GM12864 (cell line): ENCODE data around the gene LACTBL1.

Experiments used
- DNase-seq: peaks from one replicate; pipeline ENCODE4 v3.0.0-alpha.2; 2011; ENCODE audit warnings: low read depth
- H3K4me3 ChIP-seq: 2 replicates; pipeline ENCODE4 v1.5.1; 2011; ENCODE audit warnings: mild to moderate bottlenecking, low read depth, low read length, control low read depth
- TF ChIP-seq, protein P1 (sequence below): IDR thresholded peaks from 2 replicates; pipeline ENCODE4 v1.5.1; 2011; ENCODE audit warnings: low read depth, mild to moderate bottlenecking, moderate library complexity, low read length, control low read depth, inconsistent platforms; ENCODE audit errors: missing control alignments

Gene LACTBL1

DNA sequence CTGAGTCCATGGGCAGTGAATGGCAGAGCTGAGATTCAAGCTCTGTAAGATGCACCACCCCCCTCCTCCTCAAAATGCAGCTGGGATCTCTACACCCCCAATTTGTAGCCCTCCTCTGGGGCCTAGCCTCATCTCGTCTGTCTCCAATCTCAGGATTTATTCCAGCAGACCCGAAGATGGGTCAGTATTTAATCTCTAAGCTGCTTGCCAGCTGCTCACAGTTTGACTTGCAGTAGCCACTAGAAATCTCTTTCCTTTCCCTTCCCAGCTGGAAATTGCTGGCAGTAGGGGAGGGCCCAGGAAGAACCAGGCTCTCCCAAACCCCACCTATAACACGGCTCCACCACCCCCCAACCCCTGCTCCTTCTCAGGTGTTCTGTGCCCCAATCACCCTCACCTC, 1.5 kb downstream of the LACTBL1 start:
- no peak for DNase-seq
- TF ChIP-seq, protein P1, sequence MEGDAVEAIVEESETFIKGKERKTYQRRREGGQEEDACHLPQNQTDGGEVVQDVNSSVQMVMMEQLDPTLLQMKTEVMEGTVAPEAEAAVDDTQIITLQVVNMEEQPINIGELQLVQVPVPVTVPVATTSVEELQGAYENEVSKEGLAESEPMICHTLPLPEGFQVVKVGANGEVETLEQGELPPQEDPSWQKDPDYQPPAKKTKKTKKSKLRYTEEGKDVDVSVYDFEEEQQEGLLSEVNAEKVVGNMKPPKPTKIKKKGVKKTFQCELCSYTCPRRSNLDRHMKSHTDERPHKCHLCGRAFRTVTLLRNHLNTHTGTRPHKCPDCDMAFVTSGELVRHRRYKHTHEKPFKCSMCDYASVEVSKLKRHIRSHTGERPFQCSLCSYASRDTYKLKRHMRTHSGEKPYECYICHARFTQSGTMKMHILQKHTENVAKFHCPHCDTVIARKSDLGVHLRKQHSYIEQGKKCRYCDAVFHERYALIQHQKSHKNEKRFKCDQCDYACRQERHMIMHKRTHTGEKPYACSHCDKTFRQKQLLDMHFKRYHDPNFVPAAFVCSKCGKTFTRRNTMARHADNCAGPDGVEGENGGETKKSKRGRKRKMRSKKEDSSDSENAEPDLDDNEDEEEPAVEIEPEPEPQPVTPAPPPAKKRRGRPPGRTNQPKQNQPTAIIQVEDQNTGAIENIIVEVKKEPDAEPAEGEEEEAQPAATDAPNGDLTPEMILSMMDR = no peak
- no peak overlapping the region for H3K4me3 ChIP-seq

DNA sequence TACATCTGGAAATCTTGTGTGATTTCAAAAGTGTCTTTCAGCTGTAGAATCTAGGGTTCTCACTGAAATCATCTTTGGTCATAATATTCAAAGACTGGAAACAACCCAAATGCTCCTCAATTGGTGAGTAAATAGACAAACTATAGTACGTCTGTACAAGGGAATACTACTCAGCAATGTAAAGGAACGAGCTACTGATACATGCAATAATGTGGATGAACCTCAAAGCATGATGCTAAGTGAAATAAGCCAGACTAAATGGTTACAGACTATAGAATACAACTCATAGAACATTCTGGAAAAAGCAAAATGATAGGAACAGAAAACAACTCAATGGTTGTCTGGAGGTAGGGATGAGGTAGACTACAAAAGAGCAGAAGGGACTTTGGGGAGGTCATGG, 2.6 kb downstream of the LACTBL1 start:
- TF ChIP-seq, protein P1 = no peak
- no peak for DNase-seq
- no peak overlapping the region for H3K4me3 ChIP-seq

DNA sequence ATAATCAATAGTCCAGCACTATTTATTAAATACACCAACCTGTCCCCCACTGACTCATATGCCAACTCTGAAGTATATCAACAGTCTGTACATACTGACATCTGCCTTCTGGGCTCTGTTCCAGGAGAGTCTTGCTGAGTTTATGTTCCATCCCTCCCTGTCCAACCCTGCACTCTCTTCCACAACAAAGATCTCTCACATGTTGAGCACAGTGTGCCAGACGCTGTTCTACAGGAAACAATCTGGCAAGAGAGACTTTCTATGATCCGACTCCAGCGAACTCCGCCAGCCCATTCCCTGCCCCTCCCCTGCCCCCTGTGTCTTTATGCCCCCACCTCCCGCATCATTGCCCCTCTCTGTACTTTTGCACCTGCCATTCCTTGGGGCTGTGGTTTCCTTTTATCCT, 3.4 kb downstream of the LACTBL1 start:
- H3K4me3 ChIP-seq = no peak overlapping the region
- TF ChIP-seq, protein P1 = no peak
- no peak for DNase-seq

DNA sequence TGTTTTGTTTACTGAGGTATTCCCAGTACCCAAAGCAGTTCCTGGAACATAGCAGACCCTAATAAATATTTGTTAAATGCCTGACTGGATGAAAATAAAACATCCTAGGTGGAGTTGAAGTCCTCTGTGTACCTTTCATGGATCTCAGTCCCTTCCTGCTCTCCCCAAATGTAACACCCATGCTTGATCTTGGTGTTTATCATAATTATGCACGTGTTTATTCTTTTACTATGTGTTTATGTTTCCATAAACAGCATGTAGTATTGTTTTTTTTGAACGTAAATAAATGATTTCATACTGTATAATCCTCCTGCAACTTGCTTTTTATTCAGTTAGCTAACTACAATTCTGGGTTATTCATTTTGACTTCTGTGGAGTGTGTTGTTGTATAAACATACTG, 4.8 kb downstream of the LACTBL1 start:
- TF ChIP-seq, protein P1 = no peak
- no peak overlapping the region for H3K4me3 ChIP-seq
- no peak for DNase-seq

DNA sequence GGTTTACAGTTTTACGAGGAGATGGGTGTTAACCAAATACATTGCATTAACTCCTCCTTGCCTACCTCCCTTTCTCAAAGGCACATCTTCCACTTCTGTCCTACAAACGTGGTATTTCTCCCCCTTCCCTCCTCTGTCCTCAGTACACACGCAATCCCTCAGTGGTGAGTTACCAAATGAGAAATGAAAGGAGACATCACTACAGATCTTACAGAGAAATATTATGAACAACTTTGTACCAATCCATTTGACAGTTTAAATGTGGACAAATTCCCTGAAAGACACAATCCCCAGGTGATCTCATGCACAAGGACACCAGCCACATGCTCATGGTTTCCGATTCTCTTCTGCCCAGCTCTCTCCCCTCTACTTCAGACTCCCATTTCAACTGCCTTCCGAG, 6.4 kb downstream of the LACTBL1 start:
- H3K4me3 ChIP-seq = no peak overlapping the region
- TF ChIP-seq, protein P1 = no peak
- no peak for DNase-seq

DNA sequence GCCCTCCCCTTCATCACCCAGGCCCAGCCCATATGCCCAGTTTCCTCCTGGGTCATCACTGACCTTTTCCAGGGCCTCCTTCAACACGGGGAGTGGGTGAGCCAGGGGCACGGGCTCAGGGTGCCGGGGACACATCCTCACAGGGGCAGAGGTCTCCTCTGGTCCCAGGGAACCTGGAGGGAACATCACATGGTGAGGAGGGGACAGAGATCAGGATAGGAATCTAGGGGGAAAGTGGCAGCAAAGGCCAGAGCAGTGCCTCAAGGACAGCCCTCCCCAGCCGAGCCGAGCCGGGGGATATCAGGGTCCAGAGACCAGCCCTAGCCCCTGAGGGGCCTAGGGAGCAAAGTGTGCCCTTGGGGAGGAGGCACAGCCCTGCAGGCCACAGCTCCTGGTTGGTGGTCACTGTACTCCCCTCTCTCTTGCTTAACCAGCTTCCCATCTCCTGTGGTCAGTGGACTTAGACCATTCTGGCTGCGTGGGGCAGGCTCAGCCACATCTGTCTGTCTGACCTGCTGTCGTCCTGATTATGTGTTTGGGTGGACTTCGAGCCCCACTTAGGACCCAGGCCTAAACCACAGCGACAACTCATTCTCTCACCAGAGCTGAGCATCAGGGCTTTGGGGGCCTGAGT, 9.5 kb downstream of the LACTBL1 start:
- TF ChIP-seq, protein P1 = no peak

DNA sequence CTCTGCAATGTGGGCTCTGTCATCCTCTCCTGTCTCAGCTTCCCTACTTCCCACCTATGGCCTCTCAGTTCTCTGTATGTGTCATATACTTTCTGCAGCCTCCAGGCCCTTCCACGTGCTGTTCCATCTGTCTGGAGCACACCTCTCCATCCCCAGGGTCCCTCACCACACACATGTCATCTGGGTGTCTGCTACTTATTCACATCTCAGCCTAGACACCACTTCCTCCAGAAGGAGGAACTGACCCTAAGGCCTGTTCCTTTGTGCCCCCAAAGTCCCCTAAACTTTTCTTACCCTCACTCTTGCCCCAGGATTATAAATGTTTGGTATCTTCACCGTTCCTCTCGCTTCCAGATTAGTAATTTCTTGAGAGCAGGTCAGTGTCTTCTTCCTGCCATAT, 10.1 kb downstream of the LACTBL1 start:
- no peak for DNase-seq
- TF ChIP-seq, protein P1 = no peak
- no peak overlapping the region for H3K4me3 ChIP-seq

More for the DNA sequence above, 9.5 kb downstream of the LACTBL1 start:
- no peak overlapping the region for H3K4me3 ChIP-seq
- DNase-seq = no peak
